Measurements from ENCODE around the gene NFATC1.

NFATC1 gene

DNA sequence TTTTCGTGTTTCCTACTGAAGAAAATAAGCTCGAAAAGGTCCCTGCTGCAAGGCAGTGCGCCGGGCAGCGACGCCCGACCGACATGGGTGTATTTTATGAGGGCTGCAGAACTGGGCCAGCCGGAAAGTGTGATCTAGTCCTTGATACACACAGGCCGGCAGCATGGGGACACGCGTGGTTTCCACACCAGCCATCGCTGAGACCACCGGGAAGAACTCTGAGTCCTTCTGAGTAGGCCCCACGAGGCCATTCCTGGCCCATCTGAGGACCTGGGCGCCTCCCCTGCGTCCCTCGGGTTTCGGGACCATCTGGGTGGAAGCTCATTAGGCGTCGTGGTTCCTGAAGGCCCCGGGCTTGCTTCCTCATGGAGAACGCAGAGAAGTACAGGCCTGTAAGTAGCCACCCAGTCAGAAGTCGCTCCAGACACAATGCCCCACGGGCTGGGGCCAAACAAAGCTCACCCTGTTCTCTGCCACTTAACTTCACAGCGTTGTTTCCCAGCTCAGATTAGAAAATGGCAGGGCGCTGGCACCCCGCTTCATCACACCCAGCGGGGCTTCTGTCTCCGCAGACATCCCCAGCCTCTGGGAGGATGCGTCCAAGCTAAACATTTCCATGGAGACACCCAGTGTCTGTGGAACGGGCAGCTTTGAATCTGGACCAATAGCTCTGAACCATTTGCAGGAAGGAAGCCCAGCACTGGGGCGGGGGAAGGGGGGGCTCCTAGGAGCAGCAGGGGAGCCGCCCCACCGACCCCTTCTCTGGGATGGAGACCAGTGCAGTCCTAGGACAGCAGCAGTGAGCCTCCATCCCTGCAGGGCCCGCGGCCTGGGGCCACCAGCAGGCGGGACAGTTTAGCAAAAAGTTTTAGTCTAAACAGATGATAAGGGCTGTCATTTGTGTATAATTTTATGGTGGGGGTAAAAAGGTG lies 2.4 kb downstream of the NFATC1 start:
- Histone ChIP-seq H3K9me3 (ENCODE audit: insufficient read depth, low read length) (no peaks in the 10 kb centered on the region), H3K4me1 (ENCODE audit: low read length) (peaks cover 30% of the 10 kb centered on the region), H2AFZ (ENCODE audit: low read depth, low read length) (no peak overlapping the region), H3K79me2 (ENCODE audit: low read length) (peaks cover 58% of the 10 kb centered on the region), H3K4me2 (ENCODE audit: low read length) (peak overlapping the region; percentile 76), H3K27ac (ENCODE audit: low read length) (no peak overlapping the region), H4K20me1 (ENCODE audit: insufficient read depth, low read length) (peaks cover 34% of the 10 kb centered on the region), H3K9ac (ENCODE audit: low read length) (peak overlapping the region; percentile 86; the same call in 1 of the 2 replicates), H3K4me3 (ENCODE audit: low read length) (peak overlapping the region; percentile 78), H3K27me3 (ENCODE audit: low read depth, low read length) (no peaks in the 10 kb centered on the region), H3K36me3 (replicated peaks; ENCODE audit: low read depth, low read length) (peaks cover 33% of the 10 kb centered on the region)
- no peak for TF ChIP-seq EZH2phosphoT487 (IDR thresholded peaks at IDR 0.05; ENCODE audit: low read depth)
- TF ChIP-seq, protein P1, sequence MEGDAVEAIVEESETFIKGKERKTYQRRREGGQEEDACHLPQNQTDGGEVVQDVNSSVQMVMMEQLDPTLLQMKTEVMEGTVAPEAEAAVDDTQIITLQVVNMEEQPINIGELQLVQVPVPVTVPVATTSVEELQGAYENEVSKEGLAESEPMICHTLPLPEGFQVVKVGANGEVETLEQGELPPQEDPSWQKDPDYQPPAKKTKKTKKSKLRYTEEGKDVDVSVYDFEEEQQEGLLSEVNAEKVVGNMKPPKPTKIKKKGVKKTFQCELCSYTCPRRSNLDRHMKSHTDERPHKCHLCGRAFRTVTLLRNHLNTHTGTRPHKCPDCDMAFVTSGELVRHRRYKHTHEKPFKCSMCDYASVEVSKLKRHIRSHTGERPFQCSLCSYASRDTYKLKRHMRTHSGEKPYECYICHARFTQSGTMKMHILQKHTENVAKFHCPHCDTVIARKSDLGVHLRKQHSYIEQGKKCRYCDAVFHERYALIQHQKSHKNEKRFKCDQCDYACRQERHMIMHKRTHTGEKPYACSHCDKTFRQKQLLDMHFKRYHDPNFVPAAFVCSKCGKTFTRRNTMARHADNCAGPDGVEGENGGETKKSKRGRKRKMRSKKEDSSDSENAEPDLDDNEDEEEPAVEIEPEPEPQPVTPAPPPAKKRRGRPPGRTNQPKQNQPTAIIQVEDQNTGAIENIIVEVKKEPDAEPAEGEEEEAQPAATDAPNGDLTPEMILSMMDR (IDR thresholded peaks at IDR 0.05; ENCODE audit: low read depth, low read length) = no peak

DNA sequence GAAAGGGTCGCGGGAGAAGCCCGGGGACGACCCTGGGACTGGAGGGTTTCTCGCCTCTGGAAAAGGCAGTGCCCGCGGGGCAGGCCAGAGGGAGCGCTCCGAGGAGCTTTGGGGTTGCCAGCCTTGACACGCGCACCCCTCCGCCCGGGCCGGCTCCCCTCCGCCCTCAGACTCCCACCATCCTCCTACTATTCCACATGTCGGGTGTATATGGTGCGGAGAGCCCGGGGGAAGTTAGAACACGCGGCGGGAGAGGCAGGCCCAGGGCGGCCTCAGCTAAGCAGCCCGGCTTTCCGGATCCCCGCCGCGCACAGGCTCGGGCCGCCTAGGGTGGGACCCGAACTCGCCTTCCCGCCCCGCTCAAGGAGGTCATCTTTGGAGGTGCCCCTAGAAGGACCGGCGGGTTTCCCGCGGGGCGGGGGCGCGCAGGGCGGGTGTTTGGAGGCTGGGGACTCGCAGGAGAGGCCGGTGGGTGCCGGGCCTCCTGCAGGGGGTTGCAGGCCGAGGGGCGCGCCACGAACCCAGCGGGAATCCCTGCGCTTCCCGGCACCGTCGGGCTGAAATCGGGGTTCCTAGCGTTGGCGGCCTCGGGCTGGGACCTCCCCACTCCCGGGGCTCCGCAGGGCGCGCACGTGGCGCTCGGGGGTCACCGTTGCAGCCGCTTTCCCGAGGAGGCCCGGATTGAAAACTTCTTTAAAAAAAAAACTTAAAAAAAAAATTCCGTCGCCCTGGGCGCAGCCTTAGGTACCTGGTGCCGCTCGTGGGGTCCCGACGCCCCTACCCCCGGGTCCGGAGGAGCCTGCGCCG lies 3.7 kb downstream of the NFATC1 start:
- Histone ChIP-seq H3K4me3 (ENCODE audit: low read length) (peak overlapping the region; percentile 79), H3K4me1 (ENCODE audit: low read length) (peaks cover 25% of the 10 kb centered on the region), H3K36me3 (replicated peaks; ENCODE audit: low read depth, low read length) (peaks cover 36% of the 10 kb centered on the region), H3K27ac (ENCODE audit: low read length) (no peak overlapping the region), H3K4me2 (ENCODE audit: low read length) (peak overlapping the region; percentile 55), H2AFZ (ENCODE audit: low read depth, low read length) (no peak overlapping the region), H3K79me2 (ENCODE audit: low read length) (peaks cover 71% of the 10 kb centered on the region), H3K9me3 (ENCODE audit: insufficient read depth, low read length) (no peaks in the 10 kb centered on the region), H3K27me3 (ENCODE audit: low read depth, low read length) (no peaks in the 10 kb centered on the region), H3K9ac (ENCODE audit: low read length) (no peak overlapping the region; the same call in 1 of the 2 replicates), H4K20me1 (ENCODE audit: insufficient read depth, low read length) (peaks cover 48% of the 10 kb centered on the region)
- TF ChIP-seq EZH2phosphoT487 (IDR thresholded peaks at IDR 0.05; ENCODE audit: low read depth) = no peak
- TF ChIP-seq, protein P1 (IDR thresholded peaks at IDR 0.05; ENCODE audit: low read depth, low read length) = no peak

DNA sequence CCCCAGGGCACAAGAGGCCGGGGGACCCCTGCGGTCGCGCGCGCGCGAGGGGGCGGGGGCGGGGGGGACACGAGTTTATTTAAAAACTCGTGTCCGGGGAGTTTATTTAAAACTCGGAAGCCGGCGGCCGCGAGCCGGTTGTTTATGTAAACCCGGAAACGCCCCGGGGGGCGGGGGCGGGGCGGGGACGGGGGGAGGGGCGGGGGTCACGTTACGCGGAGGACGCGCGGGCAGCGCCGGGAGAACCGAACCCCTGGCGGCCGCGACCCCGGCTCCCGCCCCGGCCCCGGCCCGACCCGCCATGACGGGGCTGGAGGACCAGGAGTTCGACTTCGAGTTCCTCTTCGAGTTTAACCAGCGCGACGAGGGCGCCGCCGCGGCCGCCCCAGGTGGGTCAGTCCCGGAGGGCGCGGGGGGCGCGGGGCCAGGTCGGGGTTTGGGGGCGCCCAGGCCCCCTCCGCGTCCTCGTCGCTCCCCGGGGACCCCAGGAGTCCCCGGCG lies 4.4 kb downstream of the NFATC1 start:
- Histone ChIP-seq H2AFZ (ENCODE audit: low read depth, low read length) (no peak overlapping the region), H3K4me3 (ENCODE audit: low read length) (peak overlapping the region; percentile 79), H4K20me1 (ENCODE audit: insufficient read depth, low read length) (peaks cover 50% of the 10 kb centered on the region), H3K4me1 (ENCODE audit: low read length) (peaks cover 26% of the 10 kb centered on the region), H3K27me3 (ENCODE audit: low read depth, low read length) (no peaks in the 10 kb centered on the region), H3K79me2 (ENCODE audit: low read length) (peaks cover 78% of the 10 kb centered on the region), H3K27ac (ENCODE audit: low read length) (no peak overlapping the region), H3K36me3 (replicated peaks; ENCODE audit: low read depth, low read length) (peaks cover 36% of the 10 kb centered on the region), H3K9me3 (ENCODE audit: insufficient read depth, low read length) (no peaks in the 10 kb centered on the region), H3K4me2 (ENCODE audit: low read length) (peak overlapping the region; percentile 66), H3K9ac (ENCODE audit: low read length) (peak overlapping the region; percentile 65)
- TF ChIP-seq, protein P1 (IDR thresholded peaks at IDR 0.05; ENCODE audit: low read depth, low read length) = no peak
- no peak for TF ChIP-seq EZH2phosphoT487 (IDR thresholded peaks at IDR 0.05; ENCODE audit: low read depth)

All from OCI-LY3 (cell line).